Neural cell (in vitro differentiated cells): ENCODE results near the gene DNAJC8. TPM values are rescaled to one million over a fixed set of nuclear protein-coding genes. Genes with fewer than 3 reads are reported as not detected.

ENCODE experiments used
- H2AFZ ChIP-seq: fragments of 200-600, 300-800 bp; sonication (generic), shearing (Covaris generic); 2 replicates; pipeline ENCODE4 v1.6.0; 2014; ENCODE audit warnings: low read depth, mild to moderate bottlenecking, antibody characterized with exemption, low read length, moderate library complexity
- H3F3A ChIP-seq: fragments of 200-600 bp; shearing (Covaris generic); 2 replicates; pipeline ENCODE4 v1.6.1; 2016; ENCODE audit warnings: mild to moderate bottlenecking, moderate library complexity, mixed read lengths, antibody characterized with exemption, low read length; ENCODE audit not compliant: insufficient read depth, poor library complexity, severe bottlenecking
- H3K27ac ChIP-seq: fragments of 200-600, 300-800 bp; sonication (generic), shearing (Covaris generic); 2 replicates; pipeline ENCODE4 v1.5.1; 2014; ENCODE audit warnings: mild to moderate bottlenecking, low read length, moderate library complexity
- H3K27me3 ChIP-seq: fragments of 300-800, 200-600 bp; sonication (generic), shearing (Covaris generic); 2 replicates; pipeline ENCODE4 v1.6.0; 2014; ENCODE audit warnings: mild to moderate bottlenecking, low read depth, low read length, moderate library complexity; ENCODE audit not compliant: insufficient read depth
- H3K36me3 ChIP-seq: fragments of 300-800, 200-600 bp; sonication (generic), shearing (Covaris generic); 2 replicates; pipeline ENCODE4 v1.5.1; 2014; ENCODE audit warnings: mild to moderate bottlenecking, antibody characterized with exemption, low read length, moderate library complexity; ENCODE audit not compliant: insufficient read depth
- H3K4me2 ChIP-seq: fragments of 300-800, 200-600 bp; sonication (generic), shearing (Covaris generic); 2 replicates; pipeline ENCODE4 v1.6.0; 2014; ENCODE audit warnings: mild to moderate bottlenecking, low read length
- H3K4me3 ChIP-seq: fragments of 300-800, 200-600 bp; sonication (generic), shearing (Covaris generic); 2 replicates; pipeline ENCODE4 v1.5.1; 2014; ENCODE audit warnings: mild to moderate bottlenecking, low read length, moderate library complexity
- H3K79me2 ChIP-seq: fragments of 200-600 bp; shearing (Covaris generic); replicated peaks from 2 replicates; pipeline ENCODE4 v1.6.0; 2014; ENCODE audit warnings: mild to moderate bottlenecking, low read length, moderate library complexity; ENCODE audit not compliant: insufficient read depth
- H3K9ac ChIP-seq: fragments of 300-800, 200-600 bp; sonication (generic), shearing (Covaris generic); 2 replicates; pipeline ENCODE4 v1.6.1; 2016; ENCODE audit warnings: mild to moderate bottlenecking, low read length, mixed read lengths
- H3K9me2 ChIP-seq: fragments of 200-600 bp; shearing (Covaris generic); 2 replicates; pipeline ENCODE4 v1.6.1; 2016; ENCODE audit warnings: mild to moderate bottlenecking, low read length, mixed read lengths; ENCODE audit not compliant: insufficient read depth
- H3K9me3 ChIP-seq: fragments of 200-600, 300-800 bp; sonication (generic), shearing (Covaris generic); 2 replicates; pipeline ENCODE4 v1.6.1; 2016; ENCODE audit warnings: mild to moderate bottlenecking, mixed run types, low read length, moderate library complexity, mixed read lengths
- H4K20me1 ChIP-seq: fragments of 200-600 bp; shearing (Covaris generic); 2 replicates; pipeline ENCODE4 v1.6.1; 2016; ENCODE audit warnings: mild to moderate bottlenecking, mixed run types; ENCODE audit not compliant: insufficient read depth
- CTCF ChIP-seq: fragments of 450-650 bp; IDR thresholded peaks from 2 replicates; pipeline ENCODE4 v1.5.1; 2014; ENCODE audit warnings: antibody characterized with exemption, mild to moderate bottlenecking, moderate library complexity; ENCODE audit not compliant: poor library complexity, severe bottlenecking
- EP300 ChIP-seq: fragments of 450-650 bp; conservative IDR thresholded peaks from 2 replicates; pipeline ENCODE4 v1.6.1; 2014; ENCODE audit warnings: antibody characterized with exemption, mild to moderate bottlenecking, moderate library complexity; ENCODE audit not compliant: poor library complexity, severe bottlenecking
- EZH2 ChIP-seq: fragments of 200-600, 300-800 bp; shearing (Covaris generic), sonication (generic); IDR thresholded peaks from 2 replicates; pipeline ENCODE4 v1.6.1; 2014; ENCODE audit warnings: antibody characterized with exemption, low read length, borderline replicate concordance, mild to moderate bottlenecking; ENCODE audit not compliant: insufficient read depth, poor library complexity, severe bottlenecking
- MXI1 ChIP-seq: fragments of 450-650 bp; conservative IDR thresholded peaks from 2 replicates; pipeline ENCODE4 v1.6.1; 2014; ENCODE audit warnings: antibody characterized with exemption, mild to moderate bottlenecking; ENCODE audit not compliant: poor library complexity, severe bottlenecking
- POLR2AphosphoS5 ChIP-seq: IDR thresholded peaks from 2 replicates; pipeline ENCODE4 v1.6.1; 2012
- RAD21 ChIP-seq: fragments of 450-650 bp; conservative IDR thresholded peaks from 2 replicates; pipeline ENCODE4 v1.6.1; 2014; ENCODE audit warnings: antibody characterized with exemption, mild to moderate bottlenecking, moderate library complexity
- REST ChIP-seq: IDR thresholded peaks from 2 replicates; pipeline ENCODE4 v1.6.1; 2012; ENCODE audit warnings: borderline replicate concordance
- SMC3 ChIP-seq: fragments of 450-650 bp; conservative IDR thresholded peaks from 2 replicates; pipeline ENCODE4 v1.6.1; 2014; ENCODE audit warnings: antibody characterized with exemption, mild to moderate bottlenecking, moderate library complexity; ENCODE audit not compliant: poor library complexity
- TAF1 ChIP-seq: IDR thresholded peaks from 2 replicates; pipeline ENCODE4 v1.6.1; 2012; ENCODE audit warnings: low read depth
- polyA plus RNA-seq: library from polyadenylated mRNA; depleted of rRNA; stranded (reverse); fragments of >200 nt; gene quantifications from 2 replicates; pipeline ENCODE4 v1.2.3, GENCODE V29; 2014

Gene DNAJC8
- polyA plus RNA-seq, 1 donor from 2014 or later = 184 TPM

DNA sequence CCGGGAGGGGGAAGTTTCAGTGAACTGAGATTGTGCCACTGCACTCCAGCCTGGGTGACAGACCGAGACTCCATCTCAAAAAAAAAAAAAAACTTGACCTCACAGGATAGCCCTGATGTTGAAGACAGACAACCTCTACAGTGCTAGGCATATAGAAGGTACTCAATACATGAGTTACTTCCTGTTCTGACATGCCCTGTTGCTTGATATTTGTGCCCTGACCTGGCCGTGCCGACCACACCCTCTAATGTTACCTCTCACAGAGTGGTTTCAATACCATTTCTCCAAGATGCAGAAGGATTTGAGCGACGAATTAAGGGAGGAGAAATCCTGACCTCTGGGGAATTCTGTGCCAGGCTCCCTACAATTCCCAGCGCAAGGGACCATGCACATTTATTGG, 61.6 kb downstream of the DNAJC8 start:
- Histone ChIP-seq H3K4me3 (no peak overlapping the region), H3K9me2 (no peaks in the 10 kb centered on the region), H3K4me2 (no peak overlapping the region), H3K27ac (no peak overlapping the region), H4K20me1 (no peaks in the 10 kb centered on the region), H2AFZ (no peak overlapping the region), H3K79me2 (no peaks in the 10 kb centered on the region), H3K27me3 (no peaks in the 10 kb centered on the region), H3K9me3 (no peaks in the 10 kb centered on the region), H3K9ac (no peak overlapping the region), H3K36me3 (no peaks in the 10 kb centered on the region), H3F3A (no peaks in the 10 kb centered on the region)
- TF ChIP-seq SMC3 = no peak
- TF ChIP-seq EP300 = no peak
- no peak for TF ChIP-seq REST
- no peak for TF ChIP-seq CTCF

DNA sequence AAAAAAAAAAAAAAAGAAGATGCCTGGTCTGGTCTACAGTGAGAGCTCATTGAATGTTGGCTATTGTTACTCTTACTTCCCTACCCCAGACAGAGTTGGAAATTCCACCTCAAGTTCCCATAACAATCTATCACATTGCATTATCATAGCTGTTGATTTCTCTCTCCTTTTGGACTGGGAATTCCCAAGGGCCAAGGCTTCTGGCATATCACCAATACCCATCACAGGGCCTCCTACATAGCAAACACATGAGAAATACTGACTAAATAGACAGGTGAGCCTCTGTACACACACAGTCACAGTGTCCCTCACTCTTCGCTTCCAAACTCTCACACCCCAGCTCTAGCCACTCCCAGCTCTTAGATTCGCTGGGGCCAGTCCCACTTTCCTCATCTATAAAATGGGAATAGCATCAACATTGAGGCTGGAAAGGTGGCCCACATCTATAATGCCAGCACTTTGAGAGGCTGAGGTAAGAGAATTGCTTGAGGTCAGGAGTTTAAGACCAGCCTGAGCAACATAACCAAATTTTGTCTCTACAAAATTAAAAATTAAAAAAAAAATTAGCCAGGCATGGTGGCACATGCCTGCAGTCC, 62.7 kb downstream of the DNAJC8 start:
- Histone ChIP-seq H3K36me3 (no peaks in the 10 kb centered on the region), H2AFZ (no peak overlapping the region), H3F3A (no peaks in the 10 kb centered on the region), H3K27ac (no peak overlapping the region), H4K20me1 (no peaks in the 10 kb centered on the region), H3K79me2 (no peaks in the 10 kb centered on the region), H3K4me2 (no peak overlapping the region), H3K9me2 (no peaks in the 10 kb centered on the region), H3K27me3 (no peaks in the 10 kb centered on the region), H3K4me3 (no peak overlapping the region), H3K9ac (no peak overlapping the region), H3K9me3 (no peaks in the 10 kb centered on the region)
- TF ChIP-seq EZH2 (no peak), SMC3 (no peak), MXI1 (no peak), EP300 (no peak), TAF1 (no peak), RAD21 (no peak), REST (no peak), POLR2AphosphoS5 (no peak), CTCF (no peak)
